ENCODE measurements around the gene CRIM1. TPM values are rescaled to one million over a fixed set of nuclear protein-coding genes. Genes with fewer than 3 reads are reported as not detected.

CRIM1 gene
- total RNA-seq, 1 experiment from 2014 or later = 292 TPM

DNA sequence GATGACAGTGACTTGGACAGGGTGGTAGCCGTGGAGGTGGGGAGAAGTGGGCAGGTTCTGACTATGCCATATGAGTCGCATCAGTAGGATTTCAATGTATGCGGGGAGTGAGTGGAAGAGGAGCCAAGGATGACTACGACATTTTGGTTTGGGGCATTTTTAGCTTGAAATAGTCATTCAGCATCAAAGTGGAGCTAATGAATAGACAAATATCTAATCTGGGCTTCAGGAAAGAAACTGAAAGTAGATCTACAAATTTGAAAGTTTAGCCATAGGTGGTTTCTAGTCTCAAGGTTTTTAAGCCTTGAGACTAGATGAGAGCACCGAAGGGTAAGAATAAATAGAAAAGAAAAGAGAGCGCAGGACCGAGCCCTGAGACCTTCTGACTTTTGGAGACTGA lies 184.1 kb downstream of the CRIM1 start:
- Histone ChIP-seq H3K4me1 (peaks cover 1% of the 10 kb centered on the region; the same call in 1 of the 2 replicates), H3K4me3 (ENCODE audit: low read depth, low read length) (no peak overlapping the region), H3K9me3 (no peaks in the 10 kb centered on the region), H3K27me3 (replicated peaks; ENCODE audit: control insufficient read depth, insufficient read depth, low read length) (no peaks in the 10 kb centered on the region), H3K36me3 (ENCODE audit: control insufficient read depth, insufficient read depth, low read length) (no peaks in the 10 kb centered on the region; the same call in 1 of the 2 replicates)
- peaks cover 11% of the 10 kb centered on the region for H3K36me3 Mint-ChIP-seq (ENCODE audit: insufficient read depth, unreplicated experiment)
- no peak for DNase-seq
- intact Hi-C loops (cut with micrococcal nuclease; ENCODE audit: unreplicated experiment) = no loop called here
- CTCF ChIA-PET = no interaction called here
- no peaks in the 10 kb centered on the region for H3K9me3 Mint-ChIP-seq (ENCODE audit: unreplicated experiment)
- no peaks in the 10 kb centered on the region for H3K27me3 Mint-ChIP-seq (ENCODE audit: insufficient read depth, unreplicated experiment)
- no peaks in the 10 kb centered on the region for H3K4me1 Mint-ChIP-seq (ENCODE audit: low read depth, unreplicated experiment)
- TF ChIP-seq, protein P1, sequence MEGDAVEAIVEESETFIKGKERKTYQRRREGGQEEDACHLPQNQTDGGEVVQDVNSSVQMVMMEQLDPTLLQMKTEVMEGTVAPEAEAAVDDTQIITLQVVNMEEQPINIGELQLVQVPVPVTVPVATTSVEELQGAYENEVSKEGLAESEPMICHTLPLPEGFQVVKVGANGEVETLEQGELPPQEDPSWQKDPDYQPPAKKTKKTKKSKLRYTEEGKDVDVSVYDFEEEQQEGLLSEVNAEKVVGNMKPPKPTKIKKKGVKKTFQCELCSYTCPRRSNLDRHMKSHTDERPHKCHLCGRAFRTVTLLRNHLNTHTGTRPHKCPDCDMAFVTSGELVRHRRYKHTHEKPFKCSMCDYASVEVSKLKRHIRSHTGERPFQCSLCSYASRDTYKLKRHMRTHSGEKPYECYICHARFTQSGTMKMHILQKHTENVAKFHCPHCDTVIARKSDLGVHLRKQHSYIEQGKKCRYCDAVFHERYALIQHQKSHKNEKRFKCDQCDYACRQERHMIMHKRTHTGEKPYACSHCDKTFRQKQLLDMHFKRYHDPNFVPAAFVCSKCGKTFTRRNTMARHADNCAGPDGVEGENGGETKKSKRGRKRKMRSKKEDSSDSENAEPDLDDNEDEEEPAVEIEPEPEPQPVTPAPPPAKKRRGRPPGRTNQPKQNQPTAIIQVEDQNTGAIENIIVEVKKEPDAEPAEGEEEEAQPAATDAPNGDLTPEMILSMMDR (IDR thresholded peaks at IDR 0.05; ENCODE audit: insufficient read depth in 1 of 2, low read depth in 1 of 2, low read length in 1 of 2, severe bottlenecking in 1 of 2, unreplicated experiment in 1 of 2) = no peak
- H3K27ac Mint-ChIP-seq (ENCODE audit: unreplicated experiment) = no peak overlapping the region
- POLR2A ChIA-PET = no interaction called here
- BruUV-seq (replicated peaks) = TSS peak; percentile 12
- no peak overlapping the region for H3K4me3 Mint-ChIP-seq (ENCODE audit: unreplicated experiment)

- Mint-ChIP-seq H3K27ac (ENCODE audit: unreplicated experiment) (no peak overlapping the region), H3K4me3 (ENCODE audit: unreplicated experiment) (no peak overlapping the region), H3K9me3 (ENCODE audit: unreplicated experiment) (no peaks in the 10 kb centered on the region), H3K27me3 (ENCODE audit: insufficient read depth, unreplicated experiment) (no peaks in the 10 kb centered on the region), H3K36me3 (ENCODE audit: insufficient read depth, unreplicated experiment) (peaks cover 26% of the 10 kb centered on the region), H3K4me1 (ENCODE audit: low read depth, unreplicated experiment) (no peaks in the 10 kb centered on the region)
- POLR2A ChIA-PET = no interaction called here
- Histone ChIP-seq H3K4me1 (peaks cover 8% of the 10 kb centered on the region; the same call in 1 of the 2 replicates), H3K9me3 (no peaks in the 10 kb centered on the region), H3K36me3 (ENCODE audit: control insufficient read depth, insufficient read depth, low read length) (no peaks in the 10 kb centered on the region; the same call in 1 of the 2 replicates), H3K4me3 (ENCODE audit: low read depth, low read length) (no peak overlapping the region), H3K27me3 (replicated peaks; ENCODE audit: control insufficient read depth, insufficient read depth, low read length) (no peaks in the 10 kb centered on the region)
- TF ChIP-seq, protein P1 (IDR thresholded peaks at IDR 0.05; ENCODE audit: insufficient read depth in 1 of 2, low read depth in 1 of 2, low read length in 1 of 2, severe bottlenecking in 1 of 2, unreplicated experiment in 1 of 2) = no peak
- no peak for DNase-seq
- intact Hi-C loops (cut with micrococcal nuclease; ENCODE audit: unreplicated experiment) = no loop called here
- CTCF ChIA-PET = no interaction called here
- no TSS peak for BruUV-seq (replicated peaks)
Observed at GRCh38 chr2:36540986-36541754, 185.6 kb downstream of the CRIM1 start.

- no TSS peak for BruUV-seq (replicated peaks)
- POLR2A ChIA-PET = no interaction called here
Observed at GRCh38 chr2:36541891-36542595, 186.5 kb downstream of the CRIM1 start.

More at GRCh38 chr2:36541891-36542595, 186.5 kb downstream of the CRIM1 start:
- H3K36me3 ChIP-seq (ENCODE audit: control insufficient read depth, insufficient read depth, low read length) = peaks cover 1% of the 10 kb centered on the region; the same call in 1 of the 2 replicates
- no peaks in the 10 kb centered on the region for H3K4me1 Mint-ChIP-seq (ENCODE audit: low read depth, unreplicated experiment)
- intact Hi-C loops (cut with micrococcal nuclease; ENCODE audit: unreplicated experiment) = no loop called here
- no peak overlapping the region for H3K4me3 ChIP-seq (ENCODE audit: low read depth, low read length)
- H3K4me3 Mint-ChIP-seq (ENCODE audit: unreplicated experiment) = no peak overlapping the region
- no peaks in the 10 kb centered on the region for H3K27me3 ChIP-seq (replicated peaks; ENCODE audit: control insufficient read depth, insufficient read depth, low read length)
- no peak for DNase-seq
- peaks cover 8% of the 10 kb centered on the region; the same call in 1 of the 2 replicates for H3K4me1 ChIP-seq
- no peaks in the 10 kb centered on the region for H3K9me3 ChIP-seq
- no peak overlapping the region for H3K27ac Mint-ChIP-seq (ENCODE audit: unreplicated experiment)
- H3K36me3 Mint-ChIP-seq (ENCODE audit: insufficient read depth, unreplicated experiment) = peaks cover 35% of the 10 kb centered on the region
- TF ChIP-seq, protein P1 (IDR thresholded peaks at IDR 0.05; ENCODE audit: insufficient read depth in 1 of 2, low read depth in 1 of 2, low read length in 1 of 2, severe bottlenecking in 1 of 2, unreplicated experiment in 1 of 2) = no peak
- CTCF ChIA-PET = no interaction called here
- no peaks in the 10 kb centered on the region for H3K9me3 Mint-ChIP-seq (ENCODE audit: unreplicated experiment)
- H3K27me3 Mint-ChIP-seq (ENCODE audit: insufficient read depth, unreplicated experiment) = no peaks in the 10 kb centered on the region

All from Caco-2 (cell line).